ENCODE measurements around the gene MPZL1. TPM values are rescaled to one million over a fixed set of nuclear protein-coding genes. Genes with fewer than 3 reads are reported as not detected.

MPZL1 gene
- total and polyA plus RNA-seq, 2 of the 13 experiments (the other 11 are each of a cell fraction or from before 2014, with no cell fraction given) = 38.0 to 68.7 TPM

DNA sequence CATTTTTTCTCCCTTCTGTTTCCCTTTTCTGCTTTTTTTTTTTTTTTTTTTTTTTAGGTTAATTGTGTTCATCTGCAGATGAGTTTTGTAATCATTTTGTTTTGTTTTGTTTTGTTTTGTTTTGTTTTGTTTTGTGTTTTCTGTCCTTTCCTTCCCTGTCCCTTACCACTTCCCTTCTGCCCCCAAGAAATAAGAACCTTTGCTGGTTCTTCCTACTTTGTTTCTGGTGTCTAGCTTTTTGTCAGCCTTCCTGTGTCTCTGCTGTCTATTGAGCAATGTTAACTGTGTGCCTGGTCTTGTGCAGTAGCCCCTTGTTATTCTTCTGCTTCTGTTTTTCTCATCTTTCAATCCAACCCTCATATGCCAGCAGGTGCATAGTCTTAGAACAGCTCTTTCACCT is 46.0 kb downstream of the MPZL1 start:
- ATAC-seq (no peak), DNase-seq (ENCODE audit: low spot score) (no peak), FAIRE-seq (no peak)
- H3K79me2 ChIP-seq (ENCODE audit: insufficient read depth, low read length) = peaks cover 2% of the 10 kb centered on the region
- in situ Hi-C loops (cut with HindIII; ENCODE audit: extremely low pct_ligation_motif_present, low pct_unique_long_range_greater_than_20kb) (no loop called here), intact Hi-C loops (cut with micrococcal nuclease; ENCODE audit: unreplicated experiment) (no loop called here)
- no peak overlapping the region for H3K9ac ChIP-seq (ENCODE audit: insufficient read depth, low read depth, low read length)
- ChIA-PET POLR2A (no interaction called here), CTCF (ENCODE audit: low intra/inter-chr PET ratio, low total read pairs) (no interaction called here)
- H3K27me3 ChIP-seq (ENCODE audit: control insufficient read depth in 1 of 2, insufficient read depth in 2 of 2, low read length in 2 of 2) = no peaks in the 10 kb centered on the region
- TF ChIP-seq ZNF598 (CRISPR knock-in tag; IDR thresholded peaks at IDR 0.05; ENCODE audit: borderline replicate concordance) = no peak
- TF ChIP-seq ZNF225 (CRISPR knock-in tag; IDR thresholded peaks at IDR 0.05) = no peak
- no peak for TF ChIP-seq ZNF83 (CRISPR knock-in tag; IDR thresholded peaks at IDR 0.05; ENCODE audit: borderline replicate concordance)
- peaks cover 5 to 41% of the 10 kb centered on the region in 2 experiments for H3K36me3 ChIP-seq (replicated peaks in 1 of 2; ENCODE audit: control insufficient read depth in 1 of 2, insufficient read depth in 2 of 2, low read length in 2 of 2)
- H3K27ac ChIP-seq (ENCODE audit: extremely low read length, insufficient read depth, low read length) = no peak overlapping the region
- no peak overlapping the region for H3K4me3 ChIP-seq (replicated peaks in 1 of 3; ENCODE audit: insufficient read depth in 1 of 3, low read depth in 2 of 3, low read length in 3 of 3)
- no peaks in the 10 kb centered on the region for H4K20me1 ChIP-seq (ENCODE audit: insufficient read depth, low read length)
- no peak overlapping the region for H3K4me2 ChIP-seq (ENCODE audit: low read depth, low read length)
- H3K4me1 ChIP-seq (ENCODE audit: insufficient read depth, low read length) = peaks cover 21% of the 10 kb centered on the region
- H2AFZ ChIP-seq (ENCODE audit: low read length) = no peak overlapping the region
- H3K9me3 ChIP-seq (ENCODE audit: low read length) = no peaks in the 10 kb centered on the region
- no TSS peak for BruUV-seq (replicated peaks)

DNA sequence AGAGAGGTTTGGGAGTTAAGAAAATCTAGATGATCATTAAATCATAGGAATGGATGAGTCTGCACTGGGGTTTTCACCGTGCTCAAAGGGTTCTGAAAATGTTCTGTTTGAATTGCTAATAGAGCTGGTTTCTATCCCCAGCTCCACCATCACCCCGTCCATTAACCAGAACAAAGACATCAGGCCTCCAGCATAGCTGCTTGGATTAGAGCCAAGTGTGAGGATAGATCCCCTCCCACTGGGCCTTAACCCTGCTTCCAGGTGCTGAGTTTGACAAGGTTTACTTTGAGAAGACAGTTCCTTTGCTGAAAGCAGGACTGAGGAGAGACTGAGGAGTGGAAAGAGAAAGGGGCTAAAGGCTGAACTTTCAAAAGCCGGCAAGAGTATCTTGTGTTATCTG is 48.3 kb downstream of the MPZL1 start:
- no peak for FAIRE-seq
- CTCF ChIA-PET (ENCODE audit: low intra/inter-chr PET ratio, low total read pairs) = no interaction called here

More for the DNA sequence above, 48.3 kb downstream of the MPZL1 start:
- intact Hi-C loops (cut with micrococcal nuclease; ENCODE audit: unreplicated experiment) = no loop called here
- peaks cover 5 to 60% of the 10 kb centered on the region in 2 experiments for H3K36me3 ChIP-seq (replicated peaks in 1 of 2; ENCODE audit: control insufficient read depth in 1 of 2, insufficient read depth in 2 of 2, low read length in 2 of 2)
- no peak overlapping the region for H3K27ac ChIP-seq (ENCODE audit: extremely low read length, insufficient read depth, low read length)
- no peaks in the 10 kb centered on the region for H3K9me3 ChIP-seq (ENCODE audit: low read length)
- no peaks in the 10 kb centered on the region for H4K20me1 ChIP-seq (ENCODE audit: insufficient read depth, low read length)
- POLR2A ChIA-PET = no interaction called here
- no peak overlapping the region for H2AFZ ChIP-seq (ENCODE audit: low read length)
- no peak overlapping the region for H3K9ac ChIP-seq (ENCODE audit: insufficient read depth, low read depth, low read length)
- no peak overlapping the region for H3K4me3 ChIP-seq (replicated peaks in 1 of 3; ENCODE audit: insufficient read depth in 1 of 3, low read depth in 2 of 3, low read length in 3 of 3)
- peaks cover 13% of the 10 kb centered on the region for H3K4me1 ChIP-seq (ENCODE audit: insufficient read depth, low read length)
- no peak overlapping the region for H3K4me2 ChIP-seq (ENCODE audit: low read depth, low read length)
- 100% methylated on average over 3 of the region's 3 CpGs for WGBS (ENCODE audit: low lambda C conversion rate)
- no peak for DNase-seq (ENCODE audit: low spot score)
- H3K79me2 ChIP-seq (ENCODE audit: insufficient read depth, low read length) = no peaks in the 10 kb centered on the region
- no peaks in the 10 kb centered on the region for H3K27me3 ChIP-seq (ENCODE audit: control insufficient read depth in 1 of 2, insufficient read depth in 2 of 2, low read length in 2 of 2)
- no peak for ATAC-seq
- no TSS peak for BruUV-seq (replicated peaks)
- in situ Hi-C loops (cut with HindIII; ENCODE audit: extremely low pct_ligation_motif_present, low pct_unique_long_range_greater_than_20kb) = no loop called here
- TF ChIP-seq SMAD3 (CRISPR knock-in tag; IDR thresholded peaks at IDR 0.05) = no peak
- TF ChIP-seq ZNF20 (CRISPR knock-in tag; IDR thresholded peaks at IDR 0.05) = no peak
- TF ChIP-seq, protein P1, sequence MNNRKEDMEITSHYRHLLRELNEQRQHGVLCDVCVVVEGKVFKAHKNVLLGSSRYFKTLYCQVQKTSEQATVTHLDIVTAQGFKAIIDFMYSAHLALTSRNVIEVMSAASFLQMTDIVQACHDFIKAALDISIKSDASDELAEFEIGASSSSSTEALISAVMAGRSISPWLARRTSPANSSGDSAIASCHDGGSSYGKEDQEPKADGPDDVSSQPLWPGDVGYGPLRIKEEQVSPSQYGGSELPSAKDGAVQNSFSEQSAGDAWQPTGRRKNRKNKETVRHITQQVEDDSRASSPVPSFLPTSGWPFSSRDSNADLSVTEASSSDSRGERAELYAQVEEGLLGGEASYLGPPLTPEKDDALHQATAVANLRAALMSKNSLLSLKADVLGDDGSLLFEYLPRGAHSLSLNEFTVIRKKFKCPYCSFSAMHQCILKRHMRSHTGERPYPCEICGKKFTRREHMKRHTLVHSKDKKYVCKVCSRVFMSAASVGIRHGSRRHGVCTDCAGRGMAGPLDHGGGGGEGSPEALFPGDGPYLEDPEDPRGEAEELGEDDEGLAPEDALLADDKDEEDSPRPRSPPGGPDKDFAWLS (CRISPR knock-in tag; IDR thresholded peaks at IDR 0.05; ENCODE audit: borderline replicate concordance) = no peak
- no peak for TF ChIP-seq ZNF335 (CRISPR knock-in tag; IDR thresholded peaks at IDR 0.05)
- TF ChIP-seq ZNF878 (CRISPR knock-in tag; IDR thresholded peaks at IDR 0.05) = no peak
- TF ChIP-seq ARID2 (CRISPR knock-in tag; IDR thresholded peaks at IDR 0.05; ENCODE audit: borderline replicate concordance) = no peak
- TF ChIP-seq GZF1 (CRISPR knock-in tag; IDR thresholded peaks at IDR 0.05) = no peak
- TF ChIP-seq RFX3 (CRISPR knock-in tag; IDR thresholded peaks at IDR 0.05) = no peak
- TF ChIP-seq NFYB (CRISPR knock-in tag; IDR thresholded peaks at IDR 0.05) = no peak
- no peak for TF ChIP-seq ZNF235 (CRISPR knock-in tag; IDR thresholded peaks at IDR 0.05; ENCODE audit: borderline replicate concordance)
- no peak for TF ChIP-seq SALL2 (CRISPR knock-in tag; IDR thresholded peaks at IDR 0.05)
- TF ChIP-seq KMT2A (CRISPR knock-in tag; IDR thresholded peaks at IDR 0.05) = no peak
- TF ChIP-seq HNRNPLL (IDR thresholded peaks at IDR 0.05; ENCODE audit: low read depth, low read length, poor library complexity, severe bottlenecking) = no peak
- TF ChIP-seq KDM5A (IDR thresholded peaks at IDR 0.05; ENCODE audit: borderline replicate concordance, low read length) = no peak
- no peak for TF ChIP-seq POLR2AphosphoS2 (IDR thresholded peaks at IDR 0.05; ENCODE audit: low read depth, low read length)
- TF ChIP-seq NCOR1 (IDR thresholded peaks at IDR 0.05; ENCODE audit: borderline replicate concordance, low read length) = no peak
- no peak for TF ChIP-seq ZNF703 (CRISPR knock-in tag; IDR thresholded peaks at IDR 0.05; ENCODE audit: borderline replicate concordance)
